Choroid plexus epithelial cell (primary cell): ENCODE data around the gene ARCN1.

ENCODE experiments used
- DNase-seq: peaks from one replicate; pipeline ENCODE4 v3.0.0-alpha.2; 2010; ENCODE audit warnings: low read depth
- H3K4me3 ChIP-seq: 2 replicates; pipeline ENCODE4 v1.5.1; 2011; ENCODE audit warnings: low read depth, mild to moderate bottlenecking, control low read depth, low read length, moderate library complexity
- TF ChIP-seq, protein P1 (sequence below): conservative IDR thresholded peaks from 2 replicates; pipeline ENCODE4 v1.5.1; 2011; ENCODE audit warnings: low read depth, mild to moderate bottlenecking, control low read depth, inconsistent platforms, low read length, moderate library complexity

Gene ARCN1

DNA sequence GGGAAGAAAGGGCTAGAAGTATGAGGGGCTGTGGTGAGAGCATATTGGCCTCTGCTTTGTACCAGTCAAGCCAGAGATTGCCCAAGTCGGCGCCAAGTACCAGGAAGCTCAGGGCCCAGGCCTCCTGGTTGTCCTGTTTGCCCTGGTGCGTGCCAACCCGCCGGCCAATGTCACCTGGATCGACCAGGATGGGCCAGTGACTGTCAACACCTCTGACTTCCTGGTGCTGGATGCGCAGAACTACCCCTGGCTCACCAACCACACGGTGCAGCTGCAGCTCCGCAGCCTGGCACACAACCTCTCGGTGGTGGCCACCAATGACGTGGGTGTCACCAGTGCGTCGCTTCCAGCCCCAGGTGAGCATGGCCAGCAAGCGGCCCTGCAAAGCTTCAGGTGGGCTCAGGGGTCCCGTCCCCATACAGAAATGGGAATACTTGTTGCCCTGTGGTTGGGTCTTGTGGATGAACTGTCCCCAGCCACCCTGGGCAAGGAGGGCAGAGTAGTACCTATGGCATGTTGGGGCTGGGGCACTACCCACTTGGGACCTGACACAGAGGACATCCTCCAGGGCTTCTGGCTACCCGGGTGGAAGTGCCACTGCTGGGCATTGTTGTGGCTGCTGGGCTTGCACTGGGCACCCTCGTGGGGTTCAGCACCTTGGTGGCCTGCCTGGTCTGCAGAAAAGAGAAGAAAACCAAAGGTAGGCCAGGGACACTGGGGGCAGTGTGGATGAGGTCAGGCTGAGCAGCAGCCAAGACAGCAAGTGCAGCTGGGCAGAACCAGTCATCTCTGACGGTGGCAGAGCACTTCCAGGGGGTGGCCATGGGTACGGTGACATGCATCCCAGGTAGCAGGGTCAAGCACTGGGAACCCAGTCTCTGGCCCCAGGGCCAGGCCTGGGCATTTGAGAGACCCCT lies 39.1 kb upstream of the ARCN1 start:
- TF ChIP-seq, protein P1, sequence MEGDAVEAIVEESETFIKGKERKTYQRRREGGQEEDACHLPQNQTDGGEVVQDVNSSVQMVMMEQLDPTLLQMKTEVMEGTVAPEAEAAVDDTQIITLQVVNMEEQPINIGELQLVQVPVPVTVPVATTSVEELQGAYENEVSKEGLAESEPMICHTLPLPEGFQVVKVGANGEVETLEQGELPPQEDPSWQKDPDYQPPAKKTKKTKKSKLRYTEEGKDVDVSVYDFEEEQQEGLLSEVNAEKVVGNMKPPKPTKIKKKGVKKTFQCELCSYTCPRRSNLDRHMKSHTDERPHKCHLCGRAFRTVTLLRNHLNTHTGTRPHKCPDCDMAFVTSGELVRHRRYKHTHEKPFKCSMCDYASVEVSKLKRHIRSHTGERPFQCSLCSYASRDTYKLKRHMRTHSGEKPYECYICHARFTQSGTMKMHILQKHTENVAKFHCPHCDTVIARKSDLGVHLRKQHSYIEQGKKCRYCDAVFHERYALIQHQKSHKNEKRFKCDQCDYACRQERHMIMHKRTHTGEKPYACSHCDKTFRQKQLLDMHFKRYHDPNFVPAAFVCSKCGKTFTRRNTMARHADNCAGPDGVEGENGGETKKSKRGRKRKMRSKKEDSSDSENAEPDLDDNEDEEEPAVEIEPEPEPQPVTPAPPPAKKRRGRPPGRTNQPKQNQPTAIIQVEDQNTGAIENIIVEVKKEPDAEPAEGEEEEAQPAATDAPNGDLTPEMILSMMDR: no peak
- DNase-seq: no peak
- no peak overlapping the region for H3K4me3 ChIP-seq

DNA sequence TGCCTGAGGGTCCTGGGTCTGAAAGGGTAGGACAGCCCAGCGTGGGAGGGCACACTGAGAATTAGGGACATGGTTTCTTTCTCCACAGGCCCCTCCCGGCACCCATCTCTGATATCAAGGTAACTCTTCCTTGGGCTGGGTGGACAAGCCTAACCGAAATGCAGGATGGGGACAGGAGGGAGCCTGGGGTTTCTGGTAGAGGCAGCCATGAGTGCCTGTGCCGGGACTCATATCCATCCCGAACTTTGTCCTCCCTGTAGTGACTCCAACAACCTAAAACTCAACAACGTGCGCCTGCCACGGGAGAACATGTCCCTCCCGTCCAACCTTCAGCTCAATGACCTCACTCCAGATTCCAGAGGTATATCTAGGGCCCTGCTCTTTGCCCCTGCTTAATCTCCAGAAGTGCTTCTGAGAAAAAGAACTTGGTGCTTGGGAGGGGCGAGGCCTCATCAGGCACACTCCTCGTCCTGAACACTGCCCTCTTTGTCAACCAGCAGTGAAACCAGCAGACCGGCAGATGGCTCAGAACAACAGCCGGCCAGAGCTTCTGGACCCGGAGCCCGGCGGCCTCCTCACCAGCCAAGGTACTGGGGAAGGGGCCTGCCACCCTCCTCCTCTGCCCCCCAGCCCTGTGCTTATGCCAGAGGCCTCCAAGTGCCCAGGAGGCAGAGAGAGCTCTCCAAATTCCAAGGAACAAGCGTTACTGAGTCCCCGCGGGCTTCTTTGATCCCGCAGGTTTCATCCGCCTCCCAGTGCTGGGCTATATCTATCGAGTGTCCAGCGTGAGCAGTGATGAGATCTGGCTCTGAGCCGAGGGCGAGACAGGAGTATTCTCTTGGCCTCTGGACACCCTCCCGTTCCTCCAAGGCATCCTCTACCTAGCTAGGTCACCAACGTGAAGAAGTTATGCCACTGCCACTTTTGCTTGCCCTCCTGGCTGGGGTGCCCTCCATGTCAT lies 38.2 kb upstream of the ARCN1 start:
- H3K4me3 ChIP-seq: no peak overlapping the region
- TF ChIP-seq, protein P1: no peak
- no peak for DNase-seq

DNA sequence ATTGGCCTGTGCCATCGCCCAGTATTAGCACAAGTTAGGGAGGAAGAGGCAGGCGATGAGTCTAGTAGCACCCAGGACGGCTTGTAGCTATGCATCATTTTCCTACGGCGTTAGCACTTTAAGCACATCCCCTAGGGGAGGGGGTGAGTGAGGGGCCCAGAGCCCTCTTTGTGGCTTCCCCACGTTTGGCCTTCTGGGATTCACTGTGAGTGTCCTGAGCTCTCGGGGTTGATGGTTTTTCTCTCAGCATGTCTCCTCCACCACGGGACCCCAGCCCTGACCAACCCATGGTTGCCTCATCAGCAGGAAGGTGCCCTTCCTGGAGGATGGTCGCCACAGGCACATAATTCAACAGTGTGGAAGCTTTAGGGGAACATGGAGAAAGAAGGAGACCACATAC lies 36.9 kb upstream of the ARCN1 start:
- TF ChIP-seq, protein P1: no peak
- no peak overlapping the region for H3K4me3 ChIP-seq
- DNase-seq: no peak

DNA sequence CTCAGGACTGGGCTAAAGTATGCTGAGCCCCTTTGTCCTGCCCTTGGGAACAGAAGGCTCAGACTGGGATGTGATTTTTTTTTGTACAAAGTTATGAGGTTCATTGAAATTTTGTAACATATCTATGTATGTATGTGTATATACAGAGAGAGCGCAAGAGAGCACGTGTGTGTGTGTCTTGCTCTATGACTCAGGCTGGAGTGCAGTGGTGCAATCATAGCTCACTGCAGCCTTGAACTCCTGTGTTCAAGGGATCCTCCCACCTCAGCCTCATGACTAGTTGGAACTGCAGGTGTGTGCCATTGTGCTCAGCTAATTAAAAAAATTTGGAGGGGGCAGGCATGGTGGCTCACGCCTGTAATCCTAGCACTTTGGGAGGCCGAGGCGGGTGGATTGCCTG lies 35.5 kb upstream of the ARCN1 start:
- TF ChIP-seq, protein P1: no peak

DNA sequence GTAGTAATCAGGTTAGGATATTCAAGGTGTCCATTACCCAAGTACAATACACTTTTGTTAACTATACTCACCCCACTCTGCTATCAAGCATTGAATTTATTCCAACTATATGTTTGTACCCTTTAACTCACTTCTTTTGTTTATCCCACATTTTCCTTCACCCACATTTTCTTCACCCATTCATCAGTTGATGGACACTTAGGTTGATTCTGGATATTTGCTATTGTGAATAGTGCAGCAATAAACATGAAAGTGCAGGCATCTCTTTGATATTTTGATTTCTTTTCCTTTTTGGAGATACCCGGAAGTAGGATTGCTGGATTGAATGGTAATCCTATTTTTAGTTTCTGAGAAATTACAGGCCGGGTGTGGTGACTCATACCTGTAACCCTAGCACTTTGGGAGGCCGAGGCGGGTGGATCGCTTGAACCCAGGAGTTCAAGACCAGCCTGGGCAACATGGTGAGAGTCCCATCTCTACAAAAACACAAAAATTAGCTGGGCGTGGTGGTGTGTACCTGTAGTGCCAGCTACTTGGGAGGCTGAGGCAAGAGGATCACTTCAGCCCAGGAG lies 34.7 kb upstream of the ARCN1 start:
- TF ChIP-seq, protein P1: no peak
- no peak for DNase-seq
- no peak overlapping the region for H3K4me3 ChIP-seq

More for the DNA sequence above, 35.5 kb upstream of the ARCN1 start:
- H3K4me3 ChIP-seq: no peak overlapping the region
- peak; percentile 42 for DNase-seq

DNA sequence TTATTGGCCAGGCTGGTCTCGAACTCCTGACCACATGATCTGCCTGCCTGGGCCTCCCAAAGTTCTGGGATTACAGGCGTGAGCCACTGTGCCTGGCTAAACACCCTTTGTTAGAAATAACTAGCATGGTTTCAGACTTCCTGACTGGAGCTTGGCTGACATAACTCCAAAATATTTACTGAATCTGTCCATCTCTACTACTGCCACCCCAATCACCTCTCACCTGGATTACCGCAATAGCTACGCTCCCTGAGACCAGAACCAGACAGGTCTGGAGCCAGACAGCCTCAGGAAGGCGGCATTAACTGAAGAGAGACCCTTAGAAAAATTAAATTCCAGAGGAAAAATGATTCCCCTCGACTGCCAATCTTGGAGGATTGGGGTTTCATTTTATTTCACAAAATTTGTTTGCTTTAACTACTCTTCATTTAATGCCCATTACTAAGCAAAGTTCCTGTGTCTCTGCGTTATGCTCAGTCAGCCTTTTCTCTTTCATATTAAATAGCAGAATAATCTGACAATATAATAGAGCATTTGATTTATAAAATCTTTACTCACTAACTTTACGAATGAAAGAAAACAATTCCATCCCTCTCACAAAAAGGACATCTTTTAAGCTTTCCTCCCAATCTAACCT lies 28.1 kb upstream of the ARCN1 start:
- DNase-seq: no peak
- TF ChIP-seq, protein P1: no peak
- no peak overlapping the region for H3K4me3 ChIP-seq
